Heart left ventricle (tissue), 13 donors: ENCODE results near the gene TGM1.

Source experiments
- POLR2A ChIP-seq, 2 donors: fragments of 450-650 bp; IDR thresholded peaks; one replicate each; pipeline ENCODE4 v1.6.1; 2017; ENCODE audit warnings: antibody characterized with exemption in 2 of 2, mild to moderate bottlenecking in 2 of 2, moderate library complexity in 2 of 2
- TF ChIP-seq, protein P1 (sequence below), 12 donors: fragments of 200-600 bp; sonication (generic) in 4 of 12; IDR thresholded peaks; one replicate each; pipeline versions ENCODE4 v1.5.0 to v1.8.0; 2018 to 2022; ENCODE audit warnings: antibody characterized with exemption in 12 of 12, mild to moderate bottlenecking in 5 of 12
- donor health status: ischemic (EF 13 %, LVEDD 7.1; RV severe dilation, severe dysfunction).
- donor health status: DM: no; HTN: yes; CAD: no.
- donor health status: DM: no; HTN: no; CAD: no.
- donor health status: ischemic (EF 25% LVEDD 6.9; RV normal size, moderate dysfunction).
- donor health status: ischemic (EF 25% LVEDD 5.7; RV mildly dilated, moderate dysfunction).
- donor health status: ischemic (EF 35%, LVEDD 5.7; RV mildly dilated, moderate dysfunction).
- donor health status: nonischemic (EF 11% LVEDD 7.7; RV severe dilation, severe dysfunction).
- donor health status: DM: yes; HTN: yes; CAD: no.
- donor health status: PGD.
- donor health status: ischemic (EF 29% LVEDD 5.4; RV normal size, mild dysfunction).
- donor health status: nonischemic (EF 23%, LVEDD 6.1; RV moderate dilation, normal function).

DNA sequence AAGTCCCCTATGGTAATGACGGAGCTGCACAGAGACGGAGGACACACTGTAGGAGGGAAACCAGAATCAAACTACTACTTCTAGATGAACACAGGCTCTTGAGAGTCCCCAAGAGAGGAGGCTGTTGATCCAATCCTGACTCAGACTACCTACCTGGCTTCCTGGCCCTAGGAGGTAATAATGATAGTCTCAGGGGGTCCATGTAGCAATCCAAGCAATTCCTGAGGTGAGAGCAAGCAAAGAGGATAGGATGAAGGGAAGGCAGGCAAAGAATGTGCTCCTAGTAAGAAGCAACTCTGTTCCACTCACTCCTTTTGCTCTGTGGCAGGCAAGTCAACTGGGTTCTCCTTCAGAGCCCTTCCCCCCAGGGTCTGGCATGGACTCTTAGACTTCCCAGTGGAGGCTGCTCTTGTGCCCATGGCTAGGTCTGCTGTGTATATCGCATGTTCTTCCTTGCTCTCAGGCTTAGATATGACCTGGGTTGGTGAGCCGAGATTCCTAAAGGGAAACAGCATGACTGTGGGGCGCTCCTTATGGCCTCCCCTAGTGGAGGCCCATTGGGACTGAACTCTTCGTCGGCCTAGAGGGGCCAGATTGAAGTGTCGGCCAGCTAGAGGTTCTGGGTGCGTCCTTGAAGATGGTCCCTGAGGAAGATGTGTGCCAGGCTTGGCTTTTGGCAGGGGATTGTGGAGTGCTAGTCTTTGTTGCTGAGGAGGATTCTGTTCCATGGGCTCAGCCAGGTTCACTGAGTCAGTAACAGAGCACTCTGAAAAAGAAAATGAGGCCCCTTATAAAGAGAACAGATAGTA lies 22.7 kb downstream of the TGM1 start:
- TF ChIP-seq, protein P1, sequence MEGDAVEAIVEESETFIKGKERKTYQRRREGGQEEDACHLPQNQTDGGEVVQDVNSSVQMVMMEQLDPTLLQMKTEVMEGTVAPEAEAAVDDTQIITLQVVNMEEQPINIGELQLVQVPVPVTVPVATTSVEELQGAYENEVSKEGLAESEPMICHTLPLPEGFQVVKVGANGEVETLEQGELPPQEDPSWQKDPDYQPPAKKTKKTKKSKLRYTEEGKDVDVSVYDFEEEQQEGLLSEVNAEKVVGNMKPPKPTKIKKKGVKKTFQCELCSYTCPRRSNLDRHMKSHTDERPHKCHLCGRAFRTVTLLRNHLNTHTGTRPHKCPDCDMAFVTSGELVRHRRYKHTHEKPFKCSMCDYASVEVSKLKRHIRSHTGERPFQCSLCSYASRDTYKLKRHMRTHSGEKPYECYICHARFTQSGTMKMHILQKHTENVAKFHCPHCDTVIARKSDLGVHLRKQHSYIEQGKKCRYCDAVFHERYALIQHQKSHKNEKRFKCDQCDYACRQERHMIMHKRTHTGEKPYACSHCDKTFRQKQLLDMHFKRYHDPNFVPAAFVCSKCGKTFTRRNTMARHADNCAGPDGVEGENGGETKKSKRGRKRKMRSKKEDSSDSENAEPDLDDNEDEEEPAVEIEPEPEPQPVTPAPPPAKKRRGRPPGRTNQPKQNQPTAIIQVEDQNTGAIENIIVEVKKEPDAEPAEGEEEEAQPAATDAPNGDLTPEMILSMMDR (IDR thresholded peaks at IDR 0.05): no peak
- TF ChIP-seq POLR2A (IDR thresholded peaks at IDR 0.05): no peak
